MCF 10A (cell line): ENCODE measurements around the gene PLXNA3. TPM values are rescaled to one million over a fixed set of nuclear protein-coding genes. Genes with fewer than 3 reads are reported as not detected.

Source experiments
- BruUV-seq: library from RNA; stranded (reverse); fragments of 400-500 nt; replicated peaks from 2 replicates; lab custom pipeline; 2021; lab: Mats Ljungman, UMichigan
- CTCF ChIA-PET: fragments of 300-600 bp; sonication (Branson Sonifier 250); formaldehyde crosslinking; extraction: SDS; loops from one replicate; lab custom pipeline; 2021; ENCODE audit warnings: antibody characterized with exemption, inconsistent platforms; lab: Yijun Ruan, JAX
- POLR2A ChIA-PET: fragments of 300-600, 350-650 bp; sonication (Branson Sonifier 250); formaldehyde crosslinking; extraction: SDS; loops from one replicate; lab custom pipeline; 2020; ENCODE audit warnings: antibody characterized with exemption, inconsistent platforms; lab: Yijun Ruan, JAX
- DNase-seq: peaks from one replicate; pipeline ENCODE4 v3.0.0-alpha.2; 2018; ENCODE audit not compliant: unreplicated experiment
- H3K27ac Mint-ChIP-seq: one replicate; pipeline ENCODE4 v1.8.0; 2022; ENCODE audit warnings: mild to moderate bottlenecking, low read depth, mixed read lengths; ENCODE audit not compliant: unreplicated experiment
- H3K27me3 Mint-ChIP-seq: one replicate; pipeline ENCODE4 v1.8.0; 2022; ENCODE audit warnings: mixed read lengths; ENCODE audit not compliant: insufficient read depth, unreplicated experiment
- H3K36me3 Mint-ChIP-seq: one replicate; pipeline ENCODE4 v1.8.0; 2022; ENCODE audit warnings: mild to moderate bottlenecking, moderate library complexity, mixed read lengths; ENCODE audit not compliant: insufficient read depth, unreplicated experiment
- H3K4me1 Mint-ChIP-seq: one replicate; pipeline ENCODE4 v1.8.0; 2022; ENCODE audit warnings: mixed read lengths; ENCODE audit not compliant: insufficient read depth, unreplicated experiment
- H3K4me3 Mint-ChIP-seq: one replicate; pipeline ENCODE4 v1.8.0; 2022; ENCODE audit warnings: mild to moderate bottlenecking, moderate library complexity, mixed read lengths; ENCODE audit not compliant: unreplicated experiment
- H3K9me3 Mint-ChIP-seq: one replicate; pipeline ENCODE4 v1.8.0; 2022; ENCODE audit warnings: mixed read lengths; ENCODE audit not compliant: unreplicated experiment
- intact Hi-C: fragments of 100-400 bp; cut with micrococcal nuclease; formaldehyde crosslinking; loops from 2 replicates; pipeline ENCODE4 v1.14.1; 2022
- total RNA-seq: library from RNA; stranded (reverse); gene quantifications from 2 replicates; pipeline ENCODE4 v1.2.3, GENCODE V29; 2022
- TF ChIP-seq, protein P1 (sequence below): fragments of 200-600 bp; IDR thresholded peaks from one replicate; pipeline ENCODE4 v1.8.0; 2022; ENCODE audit warnings: antibody characterized with exemption, mild to moderate bottlenecking; ENCODE audit not compliant: unreplicated experiment

PLXNA3 gene
- total RNA-seq, 1 experiment from 2014 or later: 48.0 TPM

DNA sequence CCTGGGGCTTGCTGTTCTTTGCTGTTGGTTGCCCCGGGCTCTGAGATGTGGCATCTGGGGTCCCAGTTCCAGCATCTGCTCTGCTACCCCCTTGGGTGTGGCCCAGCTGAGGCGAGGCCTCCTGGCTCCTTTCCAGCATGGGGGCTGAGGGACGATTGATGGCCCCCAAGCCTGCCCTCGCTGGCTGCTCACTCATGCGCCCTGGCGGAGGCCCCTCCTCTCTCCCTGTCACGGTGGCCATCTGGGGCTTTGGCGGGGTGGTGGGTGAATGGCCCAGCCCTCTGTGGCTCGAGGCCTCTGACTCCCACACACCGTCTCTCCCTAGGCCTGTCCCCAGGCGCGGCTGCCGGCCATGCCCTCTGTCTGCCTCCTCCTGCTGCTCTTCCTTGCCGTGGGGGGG lies 1.8 kb downstream of the PLXNA3 start:
- BruUV-seq: no TSS peak
- no peaks in the 10 kb centered on the region for H3K9me3 Mint-ChIP-seq

GRCh38 chrX:154460326-154460725 lies 2.2 kb downstream of the PLXNA3 start:
- BruUV-seq: TSS peak; percentile 20
- H3K27ac Mint-ChIP-seq: no peak overlapping the region

More for the DNA sequence above, 1.8 kb downstream of the PLXNA3 start:
- no peak overlapping the region for H3K27ac Mint-ChIP-seq
- TF ChIP-seq, protein P1, sequence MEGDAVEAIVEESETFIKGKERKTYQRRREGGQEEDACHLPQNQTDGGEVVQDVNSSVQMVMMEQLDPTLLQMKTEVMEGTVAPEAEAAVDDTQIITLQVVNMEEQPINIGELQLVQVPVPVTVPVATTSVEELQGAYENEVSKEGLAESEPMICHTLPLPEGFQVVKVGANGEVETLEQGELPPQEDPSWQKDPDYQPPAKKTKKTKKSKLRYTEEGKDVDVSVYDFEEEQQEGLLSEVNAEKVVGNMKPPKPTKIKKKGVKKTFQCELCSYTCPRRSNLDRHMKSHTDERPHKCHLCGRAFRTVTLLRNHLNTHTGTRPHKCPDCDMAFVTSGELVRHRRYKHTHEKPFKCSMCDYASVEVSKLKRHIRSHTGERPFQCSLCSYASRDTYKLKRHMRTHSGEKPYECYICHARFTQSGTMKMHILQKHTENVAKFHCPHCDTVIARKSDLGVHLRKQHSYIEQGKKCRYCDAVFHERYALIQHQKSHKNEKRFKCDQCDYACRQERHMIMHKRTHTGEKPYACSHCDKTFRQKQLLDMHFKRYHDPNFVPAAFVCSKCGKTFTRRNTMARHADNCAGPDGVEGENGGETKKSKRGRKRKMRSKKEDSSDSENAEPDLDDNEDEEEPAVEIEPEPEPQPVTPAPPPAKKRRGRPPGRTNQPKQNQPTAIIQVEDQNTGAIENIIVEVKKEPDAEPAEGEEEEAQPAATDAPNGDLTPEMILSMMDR: no peak
- no peak for DNase-seq
- peaks cover 11% of the 10 kb centered on the region for H3K27me3 Mint-ChIP-seq
- H3K36me3 Mint-ChIP-seq: peaks cover 11% of the 10 kb centered on the region
- CTCF ChIA-PET: interaction anchor here (1.3 kb wide), 1 partner anchor 67 kb away, joined by 3 read pairs; no protein-coding TSS in a partner anchor
- H3K4me3 Mint-ChIP-seq: peak overlapping the region; percentile 70
- peaks cover 10% of the 10 kb centered on the region for H3K4me1 Mint-ChIP-seq
- POLR2A ChIA-PET: interaction anchor here (1.2 to 1.6 kb wide), 2 partner anchors 30 to 31 kb away, joined by 5 to 12 read pairs; partner anchors contain the start of genes ATP6AP1 and SLC10A3
- intact Hi-C loops: no loop called here

DNA sequence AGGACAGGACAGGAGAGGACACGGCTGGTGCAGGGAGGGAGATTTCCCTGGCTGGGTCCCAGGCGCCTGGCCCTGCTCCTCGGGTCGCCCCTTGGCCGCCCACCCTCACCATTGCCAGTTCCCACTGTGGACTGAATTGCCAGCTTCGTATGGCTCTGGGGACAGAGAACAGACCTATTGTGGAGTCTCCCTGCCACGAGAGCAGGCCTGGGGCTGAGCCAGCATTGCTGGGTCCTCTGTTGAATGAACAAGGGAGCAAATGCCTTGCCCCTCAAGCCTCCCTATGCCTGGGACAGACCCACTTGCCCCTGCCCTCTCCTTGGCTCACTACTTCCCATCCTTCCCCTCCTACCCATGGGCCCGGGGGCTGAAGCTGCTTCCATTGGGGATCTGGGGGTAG lies 4.3 kb downstream of the PLXNA3 start:
- BruUV-seq: no TSS peak
- Mint-ChIP-seq H3K4me1 (peaks cover 7% of the 10 kb centered on the region), H3K9me3 (no peaks in the 10 kb centered on the region), H3K27me3 (peaks cover 7% of the 10 kb centered on the region), H3K36me3 (peaks cover 14% of the 10 kb centered on the region), H3K27ac (no peak overlapping the region), H3K4me3 (no peak overlapping the region)
- intact Hi-C loops: no loop called here
- ChIA-PET CTCF (interaction anchor here (1.2 kb wide), 1 partner anchor 65 kb away, joined by 5 read pairs; no protein-coding TSS in a partner anchor), POLR2A (no interaction called here)
- DNase-seq: no peak
- TF ChIP-seq, protein P1: no peak

More at GRCh38 chrX:154460326-154460725, 2.2 kb downstream of the PLXNA3 start:
- H3K4me3 Mint-ChIP-seq: peak overlapping the region; percentile 5
- ChIA-PET POLR2A (no interaction called here), CTCF (interaction anchor here (0.7 to 1.3 kb wide), 2 partner anchors 67 to 81 kb away, joined by 3 read pairs; no protein-coding TSS in a partner anchor)
- H3K9me3 Mint-ChIP-seq: no peaks in the 10 kb centered on the region
- H3K4me1 Mint-ChIP-seq: peaks cover 10% of the 10 kb centered on the region
- intact Hi-C loops: no loop called here
- TF ChIP-seq, protein P1: no peak
- H3K27me3 Mint-ChIP-seq: peaks cover 7% of the 10 kb centered on the region
- no peak for DNase-seq
- H3K36me3 Mint-ChIP-seq: peaks cover 11% of the 10 kb centered on the region

GRCh38 chrX:154463611-154464220 lies 5.6 kb downstream of the PLXNA3 start:
- no peaks in the 10 kb centered on the region for H3K9me3 Mint-ChIP-seq
- CTCF ChIA-PET: interaction anchor here (0.5 to 0.6 kb wide), 2 partner anchors 1504 to 1539 kb away, joined by 3 read pairs; no protein-coding TSS in a partner anchor
- BruUV-seq: no TSS peak
- H3K27ac Mint-ChIP-seq: no peak overlapping the region
- H3K36me3 Mint-ChIP-seq: peaks cover 18% of the 10 kb centered on the region
- POLR2A ChIA-PET: no interaction called here
- peaks cover 7% of the 10 kb centered on the region for H3K27me3 Mint-ChIP-seq
- DNase-seq: no peak
- intact Hi-C loops: no loop called here
- H3K4me3 Mint-ChIP-seq: no peak overlapping the region
- TF ChIP-seq, protein P1: no peak
- peaks cover 4% of the 10 kb centered on the region for H3K4me1 Mint-ChIP-seq
